ENCODE results near the gene METTL27. TPM values are rescaled to one million over a fixed set of nuclear protein-coding genes. Genes with fewer than 3 reads are reported as not detected.
A peak's percentile ranks its signal among the peaks of the same experiment; 100 is the strongest.

METTL27 gene
- polyA plus RNA-seq, 3 donors, result 1.1 to 2.1 (median 1.2) TPM

DNA sequence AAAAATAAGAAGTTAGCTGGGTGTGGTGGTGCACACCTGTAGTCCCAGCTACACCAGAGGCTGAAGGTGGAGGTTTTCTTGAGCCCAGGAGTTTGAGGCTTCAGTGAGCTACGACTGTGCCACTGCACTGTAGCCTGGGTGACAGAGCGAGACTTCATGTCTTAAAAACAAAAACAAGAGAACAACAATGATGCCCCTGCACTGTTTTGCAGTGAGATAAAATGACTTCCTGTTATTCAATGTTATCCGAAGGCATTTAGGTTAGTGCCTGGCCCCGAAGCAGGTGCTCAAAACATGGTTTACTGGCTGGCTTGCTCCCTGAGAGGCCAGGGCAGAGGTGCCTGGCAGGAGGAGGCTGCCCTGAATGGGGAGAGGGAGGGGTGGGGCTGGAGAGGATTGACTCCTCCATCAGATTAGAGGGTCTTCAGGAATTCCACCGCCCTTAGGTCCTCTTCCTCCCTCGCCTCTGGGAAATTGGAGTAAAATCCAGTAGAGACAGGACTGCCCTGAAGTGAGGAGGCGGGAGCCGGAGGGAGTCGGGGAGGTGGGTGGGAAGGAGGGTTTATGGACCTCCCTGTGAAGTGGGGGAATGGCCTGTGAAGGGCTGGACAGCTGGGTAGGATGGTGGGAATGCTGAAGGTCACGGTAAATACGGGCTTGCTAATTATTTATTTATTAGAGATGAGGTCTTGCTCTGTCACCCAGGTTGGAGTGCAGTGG is 18.3 kb downstream of the METTL27 start:
- H3K36me3 Mint-ChIP-seq, result peaks cover 0 to 2% of the 10 kb centered on the region in 2 donors
- peaks cover 26 to 39% (median 27%) of the 10 kb centered on the region in 3 donors for H3K27me3 Mint-ChIP-seq (ENCODE audit: low read depth in 3 of 3)
- H3K36me3 ChIP-seq (replicated peaks in 1 of 2; ENCODE audit: control insufficient read depth in 1 of 2, insufficient read depth in 2 of 2, low read length in 2 of 2), result no peaks in the 10 kb centered on the region
- H2AFZ ChIP-seq (ENCODE audit: insufficient read depth, low read depth, low read length, poor library complexity, severe bottlenecking), result no peak overlapping the region
- no peaks in the 10 kb centered on the region for H3K79me2 ChIP-seq (ENCODE audit: insufficient read depth, low read length)
- H3K9ac ChIP-seq (ENCODE audit: insufficient read depth, low read length, poor library complexity, severe bottlenecking), result no peak overlapping the region
- TF ChIP-seq, protein P1, sequence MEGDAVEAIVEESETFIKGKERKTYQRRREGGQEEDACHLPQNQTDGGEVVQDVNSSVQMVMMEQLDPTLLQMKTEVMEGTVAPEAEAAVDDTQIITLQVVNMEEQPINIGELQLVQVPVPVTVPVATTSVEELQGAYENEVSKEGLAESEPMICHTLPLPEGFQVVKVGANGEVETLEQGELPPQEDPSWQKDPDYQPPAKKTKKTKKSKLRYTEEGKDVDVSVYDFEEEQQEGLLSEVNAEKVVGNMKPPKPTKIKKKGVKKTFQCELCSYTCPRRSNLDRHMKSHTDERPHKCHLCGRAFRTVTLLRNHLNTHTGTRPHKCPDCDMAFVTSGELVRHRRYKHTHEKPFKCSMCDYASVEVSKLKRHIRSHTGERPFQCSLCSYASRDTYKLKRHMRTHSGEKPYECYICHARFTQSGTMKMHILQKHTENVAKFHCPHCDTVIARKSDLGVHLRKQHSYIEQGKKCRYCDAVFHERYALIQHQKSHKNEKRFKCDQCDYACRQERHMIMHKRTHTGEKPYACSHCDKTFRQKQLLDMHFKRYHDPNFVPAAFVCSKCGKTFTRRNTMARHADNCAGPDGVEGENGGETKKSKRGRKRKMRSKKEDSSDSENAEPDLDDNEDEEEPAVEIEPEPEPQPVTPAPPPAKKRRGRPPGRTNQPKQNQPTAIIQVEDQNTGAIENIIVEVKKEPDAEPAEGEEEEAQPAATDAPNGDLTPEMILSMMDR (IDR thresholded peaks at IDR 0.05), result no peak
- peaks cover 30 to 34% of the 10 kb centered on the region in 2 donors for H3K4me1 ChIP-seq (ENCODE audit: control insufficient read depth in 1 of 2, insufficient read depth in 2 of 2, low read length in 2 of 2)
- intact Hi-C loops (cut with micrococcal nuclease), result loop anchor here in 1 of 2 donors (10.0 kb wide), 1 partner anchor 49 kb away; the partner anchor contains the start of gene CLDN3
- no peaks in the 10 kb centered on the region for H3K9me3 ChIP-seq (replicated peaks in 1 of 2; ENCODE audit: control insufficient read depth in 1 of 2, insufficient read depth in 1 of 2, low read length in 2 of 2)
- WGBS (ENCODE audit: insufficient coverage), result 92% methylated on average over 11 of the region's 11 CpGs
- no peak overlapping the region for H3K27ac ChIP-seq (ENCODE audit: low read depth in 1 of 2, low read length in 2 of 2)
- H4K20me1 ChIP-seq (ENCODE audit: insufficient read depth, low read length), result no peaks in the 10 kb centered on the region
- H3K4me3 Mint-ChIP-seq, result no peak overlapping the region
- DNase-seq, result no peak
- H3K9me3 Mint-ChIP-seq, result no peaks in the 10 kb centered on the region
- H3K27ac Mint-ChIP-seq, result no peak overlapping the region
- no peak overlapping the region for H3K4me2 ChIP-seq (replicated peaks; ENCODE audit: extremely low read depth, low read length, poor library complexity, severe bottlenecking)
- no peak overlapping the region for H3K4me3 ChIP-seq (replicated peaks in 1 of 3; ENCODE audit: low read depth in 2 of 3, low read length in 3 of 3)
- peaks cover 32% of the 10 kb centered on the region for H3K4me1 Mint-ChIP-seq
- peaks cover 0 to 4% of the 10 kb centered on the region in 2 donors for H3K27me3 ChIP-seq (ENCODE audit: control insufficient read depth in 2 of 2, insufficient read depth in 2 of 2, low read length in 2 of 2)

DNA sequence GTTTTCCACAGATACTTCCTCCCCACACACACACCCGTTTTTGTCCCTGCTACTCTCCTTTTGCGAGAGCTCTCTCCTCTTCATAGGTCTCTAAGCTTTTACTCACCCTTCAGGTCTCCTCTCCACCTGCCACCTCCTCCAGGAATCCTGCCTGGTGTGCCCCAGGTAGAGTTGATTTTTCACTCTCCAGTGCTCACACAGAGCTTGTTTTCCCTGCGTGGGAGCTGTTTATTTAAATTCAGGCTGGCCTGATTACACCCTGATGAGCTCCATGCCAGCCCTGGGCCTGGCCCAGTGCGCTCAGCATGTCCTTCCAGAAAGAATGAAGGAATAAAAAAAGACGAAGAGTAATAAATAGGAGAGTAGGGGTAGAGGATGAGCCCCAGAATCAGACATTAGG is 19.1 kb downstream of the METTL27 start:
- H3K36me3 Mint-ChIP-seq, result no peaks in the 10 kb centered on the region
- Histone ChIP-seq H4K20me1 (ENCODE audit: insufficient read depth, low read length) (no peaks in the 10 kb centered on the region), H3K9ac (ENCODE audit: insufficient read depth, low read length, poor library complexity, severe bottlenecking) (no peak overlapping the region), H3K4me1 (ENCODE audit: control insufficient read depth in 1 of 2, insufficient read depth in 2 of 2, low read length in 2 of 2) (peaks cover 27 to 28% of the 10 kb centered on the region in 2 donors), H3K79me2 (ENCODE audit: insufficient read depth, low read length) (no peaks in the 10 kb centered on the region), H3K27me3 (ENCODE audit: control insufficient read depth in 2 of 2, insufficient read depth in 2 of 2, low read length in 2 of 2) (no peaks in the 10 kb centered on the region), H2AFZ (ENCODE audit: insufficient read depth, low read depth, low read length, poor library complexity, severe bottlenecking) (no peak overlapping the region), H3K9me3 (replicated peaks in 1 of 2; ENCODE audit: control insufficient read depth in 1 of 2, insufficient read depth in 1 of 2, low read length in 2 of 2) (no peaks in the 10 kb centered on the region), H3K27ac (ENCODE audit: low read depth in 1 of 2, low read length in 2 of 2) (no peak overlapping the region), H3K4me2 (replicated peaks; ENCODE audit: extremely low read depth, low read length, poor library complexity, severe bottlenecking) (no peak overlapping the region), H3K4me3 (replicated peaks in 1 of 3; ENCODE audit: low read depth in 2 of 3, low read length in 3 of 3) (no peak overlapping the region), H3K36me3 (replicated peaks in 1 of 2; ENCODE audit: control insufficient read depth in 1 of 2, insufficient read depth in 2 of 2, low read length in 2 of 2) (no peaks in the 10 kb centered on the region)
- peaks cover 0 to 2% (median 0%) of the 10 kb centered on the region in 7 donors for H3K9me3 Mint-ChIP-seq
- intact Hi-C loops (cut with micrococcal nuclease), result loop anchor here in 1 of 2 donors (10.0 kb wide), 1 partner anchor 48 kb away; the partner anchor contains the start of gene CLDN3
- H3K4me1 Mint-ChIP-seq, result peaks cover 27% of the 10 kb centered on the region
- H3K27ac Mint-ChIP-seq, result no peak overlapping the region
- peak overlapping the region in 1 of 2 donors; percentile 69 for H3K4me3 Mint-ChIP-seq
- H3K27me3 Mint-ChIP-seq (ENCODE audit: low read depth in 3 of 3), result peaks cover 20 to 35% (median 21%) of the 10 kb centered on the region in 3 donors
- TF ChIP-seq, protein P1 (IDR thresholded peaks at IDR 0.05), result no peak
- no peak for DNase-seq
- 92% methylated on average over 4 of the region's 5 CpGs for WGBS (ENCODE audit: insufficient coverage)
